ENCODE measurements around the gene ACOT8. TPM values are rescaled to one million over a fixed set of nuclear protein-coding genes. Genes with fewer than 3 reads are reported as not detected.

Gene ACOT8
- total RNA-seq, 1 experiment from 2014 or later: 36.2 TPM

- Mint-ChIP-seq H3K4me3 (ENCODE audit: unreplicated experiment) (peak overlapping the region; percentile 22), H3K4me1 (ENCODE audit: low read depth, unreplicated experiment) (peaks cover 36% of the 10 kb centered on the region), H3K27ac (ENCODE audit: unreplicated experiment) (no peak overlapping the region), H3K36me3 (ENCODE audit: insufficient read depth, unreplicated experiment) (peaks cover 77% of the 10 kb centered on the region), H3K9me3 (ENCODE audit: unreplicated experiment) (no peaks in the 10 kb centered on the region), H3K27me3 (ENCODE audit: insufficient read depth, unreplicated experiment) (no peaks in the 10 kb centered on the region)
- no peak for DNase-seq
- TF ChIP-seq, protein P1, sequence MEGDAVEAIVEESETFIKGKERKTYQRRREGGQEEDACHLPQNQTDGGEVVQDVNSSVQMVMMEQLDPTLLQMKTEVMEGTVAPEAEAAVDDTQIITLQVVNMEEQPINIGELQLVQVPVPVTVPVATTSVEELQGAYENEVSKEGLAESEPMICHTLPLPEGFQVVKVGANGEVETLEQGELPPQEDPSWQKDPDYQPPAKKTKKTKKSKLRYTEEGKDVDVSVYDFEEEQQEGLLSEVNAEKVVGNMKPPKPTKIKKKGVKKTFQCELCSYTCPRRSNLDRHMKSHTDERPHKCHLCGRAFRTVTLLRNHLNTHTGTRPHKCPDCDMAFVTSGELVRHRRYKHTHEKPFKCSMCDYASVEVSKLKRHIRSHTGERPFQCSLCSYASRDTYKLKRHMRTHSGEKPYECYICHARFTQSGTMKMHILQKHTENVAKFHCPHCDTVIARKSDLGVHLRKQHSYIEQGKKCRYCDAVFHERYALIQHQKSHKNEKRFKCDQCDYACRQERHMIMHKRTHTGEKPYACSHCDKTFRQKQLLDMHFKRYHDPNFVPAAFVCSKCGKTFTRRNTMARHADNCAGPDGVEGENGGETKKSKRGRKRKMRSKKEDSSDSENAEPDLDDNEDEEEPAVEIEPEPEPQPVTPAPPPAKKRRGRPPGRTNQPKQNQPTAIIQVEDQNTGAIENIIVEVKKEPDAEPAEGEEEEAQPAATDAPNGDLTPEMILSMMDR (IDR thresholded peaks at IDR 0.05; ENCODE audit: insufficient read depth in 1 of 2, low read depth in 1 of 2, low read length in 1 of 2, severe bottlenecking in 1 of 2, unreplicated experiment in 1 of 2): no peak
- Histone ChIP-seq H3K27me3 (replicated peaks; ENCODE audit: control insufficient read depth, insufficient read depth, low read length) (no peaks in the 10 kb centered on the region), H3K4me3 (ENCODE audit: low read depth, low read length) (no peak overlapping the region), H3K4me1 (peaks cover 8% of the 10 kb centered on the region), H3K36me3 (ENCODE audit: control insufficient read depth, insufficient read depth, low read length) (peaks cover 15% of the 10 kb centered on the region), H3K9me3 (no peaks in the 10 kb centered on the region)
- CTCF ChIA-PET: no interaction called here
- POLR2A ChIA-PET: no interaction called here
- intact Hi-C loops (cut with micrococcal nuclease; ENCODE audit: unreplicated experiment): loop anchor here (5.0 kb wide), 1 partner anchor 82 kb away; the partner anchor contains the start of gene UBE2C
- no TSS peak for BruUV-seq (replicated peaks)
Observed at GRCh38 chr20:45893831-45894230, 36.6 kb upstream of the ACOT8 start.

DNA sequence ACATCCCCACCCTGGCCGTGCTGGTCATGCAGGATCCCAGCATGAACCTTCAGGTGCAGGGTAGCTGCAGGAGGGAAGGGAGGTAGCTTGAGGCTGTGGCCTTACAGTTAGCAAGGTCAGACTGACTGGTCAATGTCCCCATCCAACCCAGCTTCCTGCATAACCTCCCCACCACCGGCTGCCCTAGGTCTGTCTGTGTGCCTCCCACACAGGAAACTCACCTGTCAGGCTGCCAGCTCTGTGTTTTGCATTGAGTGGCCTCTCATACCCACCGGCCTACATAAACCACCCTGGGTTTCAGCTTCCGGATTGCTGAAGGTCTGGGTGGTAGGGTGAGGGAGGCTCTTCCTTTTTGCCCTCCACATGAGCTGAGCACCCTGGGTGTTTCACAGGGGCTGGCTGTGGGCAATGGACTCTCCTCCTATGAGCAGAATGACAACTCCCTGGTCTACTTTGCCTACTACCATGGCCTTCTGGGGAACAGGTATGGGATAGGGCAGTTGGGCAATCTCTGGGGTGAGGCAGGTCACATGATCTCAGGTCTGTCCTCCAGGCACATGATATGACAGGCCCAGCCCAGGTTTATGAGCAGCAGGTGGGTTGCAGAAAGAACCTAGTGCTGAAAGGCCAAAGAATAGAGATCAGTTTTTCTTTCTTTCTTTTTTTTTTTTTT lies 35.8 kb upstream of the ACOT8 start:
- Mint-ChIP-seq H3K4me3 (ENCODE audit: unreplicated experiment) (peak overlapping the region; percentile 95), H3K36me3 (ENCODE audit: insufficient read depth, unreplicated experiment) (peaks cover 75% of the 10 kb centered on the region), H3K27ac (ENCODE audit: unreplicated experiment) (peak overlapping the region; percentile 95), H3K9me3 (ENCODE audit: unreplicated experiment) (no peaks in the 10 kb centered on the region), H3K4me1 (ENCODE audit: low read depth, unreplicated experiment) (peaks cover 36% of the 10 kb centered on the region), H3K27me3 (ENCODE audit: insufficient read depth, unreplicated experiment) (no peaks in the 10 kb centered on the region)
- Histone ChIP-seq H3K27me3 (replicated peaks; ENCODE audit: control insufficient read depth, insufficient read depth, low read length) (no peaks in the 10 kb centered on the region), H3K9me3 (no peaks in the 10 kb centered on the region), H3K4me3 (ENCODE audit: low read depth, low read length) (no peak overlapping the region), H3K36me3 (ENCODE audit: control insufficient read depth, insufficient read depth, low read length) (peaks cover 13% of the 10 kb centered on the region), H3K4me1 (peaks cover 8% of the 10 kb centered on the region)
- CTCF ChIA-PET: interaction anchor here (1.4 to 4.3 kb wide), 4 partner anchors 12 to 77 kb away, joined by 3 to 49 read pairs (median 20); partner anchors contain the start of genes PCIF1 and ZSWIM1
- no TSS peak for BruUV-seq (replicated peaks)
- intact Hi-C loops (cut with micrococcal nuclease; ENCODE audit: unreplicated experiment): loop anchor here (5.0 kb wide), 1 partner anchor 81 kb away; the partner anchor contains the start of gene UBE2C
- TF ChIP-seq, protein P1 (IDR thresholded peaks at IDR 0.05; ENCODE audit: insufficient read depth in 1 of 2, low read depth in 1 of 2, low read length in 1 of 2, severe bottlenecking in 1 of 2, unreplicated experiment in 1 of 2): no peak
- POLR2A ChIA-PET: interaction anchor here (3.1 to 3.2 kb wide), 2 partner anchors 12 to 41 kb away, joined by 34 to 53 read pairs; partner anchors contain the start of genes PCIF1 and ZSWIM1
- peak in 1 of 2 experiments; percentile 44 for DNase-seq

DNA sequence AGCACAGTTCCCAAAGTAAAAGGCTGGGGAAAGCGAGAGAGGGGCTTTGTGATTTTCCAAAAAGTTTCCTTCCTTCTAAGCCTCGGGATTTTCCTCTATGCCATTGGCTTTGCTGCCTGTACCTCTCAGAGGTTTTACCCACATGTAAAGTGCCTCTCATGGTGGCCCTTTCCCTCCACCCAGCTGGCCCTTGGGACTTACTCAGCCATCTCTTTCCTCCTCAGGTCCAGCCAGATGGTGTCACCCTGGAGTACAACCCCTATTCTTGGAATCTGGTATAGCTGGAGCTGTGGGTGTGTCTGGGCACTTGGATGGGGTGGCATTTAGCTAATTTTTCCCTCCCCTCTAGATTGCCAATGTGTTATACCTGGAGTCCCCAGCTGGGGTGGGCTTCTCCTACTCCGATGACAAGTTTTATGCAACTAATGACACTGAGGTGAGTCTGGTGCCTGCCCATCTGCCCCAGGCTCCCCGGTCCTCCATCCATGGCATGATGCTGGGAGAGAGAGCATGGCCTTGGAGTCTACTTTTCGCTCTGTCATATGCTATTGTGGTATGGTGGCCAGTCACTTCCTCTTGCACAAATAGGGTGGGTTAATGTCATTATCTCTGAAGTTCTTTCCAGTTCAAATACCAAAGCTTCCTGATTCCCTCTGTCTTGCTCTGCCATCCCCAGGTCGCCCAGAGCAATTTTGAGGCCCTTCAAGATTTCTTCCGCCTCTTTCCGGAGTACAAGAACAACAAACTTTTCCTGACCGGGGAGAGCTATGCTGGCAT lies 35.0 kb upstream of the ACOT8 start:
- intact Hi-C loops (cut with micrococcal nuclease; ENCODE audit: unreplicated experiment): loop anchor here (5.0 kb wide), 1 partner anchor 80 kb away; the partner anchor contains the start of gene UBE2C
- Histone ChIP-seq H3K4me3 (ENCODE audit: low read depth, low read length) (peak overlapping the region; percentile 94), H3K27me3 (replicated peaks; ENCODE audit: control insufficient read depth, insufficient read depth, low read length) (no peaks in the 10 kb centered on the region), H3K9me3 (no peaks in the 10 kb centered on the region), H3K36me3 (ENCODE audit: control insufficient read depth, insufficient read depth, low read length) (peaks cover 12% of the 10 kb centered on the region), H3K4me1 (peaks cover 8% of the 10 kb centered on the region)
- H3K9me3 Mint-ChIP-seq (ENCODE audit: unreplicated experiment): no peaks in the 10 kb centered on the region
- H3K27ac Mint-ChIP-seq (ENCODE audit: unreplicated experiment): peak overlapping the region; percentile 95
- CTCF ChIA-PET: interaction anchor here (1.0 to 4.3 kb wide), 7 partner anchors 11 to 93 kb away, joined by 3 to 49 read pairs (median 5); partner anchors contain the start of genes PCIF1 and ZSWIM1
- peak in 1 of 2 experiments; percentile 47 for DNase-seq
- no peaks in the 10 kb centered on the region for H3K27me3 Mint-ChIP-seq (ENCODE audit: insufficient read depth, unreplicated experiment)
- H3K4me3 Mint-ChIP-seq (ENCODE audit: unreplicated experiment): peak overlapping the region; percentile 95
- peaks cover 36% of the 10 kb centered on the region for H3K4me1 Mint-ChIP-seq (ENCODE audit: low read depth, unreplicated experiment)
- peaks cover 68% of the 10 kb centered on the region for H3K36me3 Mint-ChIP-seq (ENCODE audit: insufficient read depth, unreplicated experiment)
- TF ChIP-seq, protein P1 (IDR thresholded peaks at IDR 0.05; ENCODE audit: insufficient read depth in 1 of 2, low read depth in 1 of 2, low read length in 1 of 2, severe bottlenecking in 1 of 2, unreplicated experiment in 1 of 2): peak in 1 of 2 experiments; percentile 21
- no TSS peak for BruUV-seq (replicated peaks)
- POLR2A ChIA-PET: interaction anchor here (3.1 to 3.2 kb wide), 2 partner anchors 11 to 42 kb away, joined by 34 to 53 read pairs; partner anchors contain the start of genes PCIF1 and ZSWIM1
